ENCODE measurements around the gene FAM169A.

DNA sequence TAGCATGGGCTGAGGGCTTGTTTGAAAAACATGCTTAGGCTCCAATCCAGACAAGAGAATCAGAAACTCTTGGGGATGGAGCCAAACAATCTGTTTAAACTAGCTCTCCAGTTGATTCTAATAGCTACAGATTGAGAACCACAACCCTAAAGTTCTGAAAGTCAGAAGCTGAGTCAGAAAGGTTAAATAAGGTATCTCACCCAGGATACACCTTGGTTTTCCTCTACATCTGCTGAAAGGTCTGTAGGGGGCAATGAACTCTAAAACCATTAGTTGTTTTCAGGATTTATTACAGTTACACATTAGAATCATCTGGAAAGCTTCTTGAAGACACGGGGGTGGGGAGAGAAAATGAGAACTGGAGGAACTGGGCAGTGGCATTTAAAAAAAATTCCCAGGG, 104.9 kb downstream of the FAM169A start:
- TF ChIP-seq, protein P1, sequence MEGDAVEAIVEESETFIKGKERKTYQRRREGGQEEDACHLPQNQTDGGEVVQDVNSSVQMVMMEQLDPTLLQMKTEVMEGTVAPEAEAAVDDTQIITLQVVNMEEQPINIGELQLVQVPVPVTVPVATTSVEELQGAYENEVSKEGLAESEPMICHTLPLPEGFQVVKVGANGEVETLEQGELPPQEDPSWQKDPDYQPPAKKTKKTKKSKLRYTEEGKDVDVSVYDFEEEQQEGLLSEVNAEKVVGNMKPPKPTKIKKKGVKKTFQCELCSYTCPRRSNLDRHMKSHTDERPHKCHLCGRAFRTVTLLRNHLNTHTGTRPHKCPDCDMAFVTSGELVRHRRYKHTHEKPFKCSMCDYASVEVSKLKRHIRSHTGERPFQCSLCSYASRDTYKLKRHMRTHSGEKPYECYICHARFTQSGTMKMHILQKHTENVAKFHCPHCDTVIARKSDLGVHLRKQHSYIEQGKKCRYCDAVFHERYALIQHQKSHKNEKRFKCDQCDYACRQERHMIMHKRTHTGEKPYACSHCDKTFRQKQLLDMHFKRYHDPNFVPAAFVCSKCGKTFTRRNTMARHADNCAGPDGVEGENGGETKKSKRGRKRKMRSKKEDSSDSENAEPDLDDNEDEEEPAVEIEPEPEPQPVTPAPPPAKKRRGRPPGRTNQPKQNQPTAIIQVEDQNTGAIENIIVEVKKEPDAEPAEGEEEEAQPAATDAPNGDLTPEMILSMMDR (IDR thresholded peaks at IDR 0.05; ENCODE audit: low read depth, low read length, poor library complexity, severe bottlenecking), result no peak
- no peak for TF ChIP-seq EZH2phosphoT487 (IDR thresholded peaks at IDR 0.05; ENCODE audit: borderline replicate concordance, low read length)

Measured in DOHH2 (cell line).